OCI-LY7 (cell line): ENCODE data around the gene VPS8.

ENCODE experiments used
- CTCF ChIP-seq: fragments of 200-600 bp; sonication (generic); conservative IDR thresholded peaks from 2 replicates; pipeline ENCODE4 v1.5.1; 2014; ENCODE audit warnings: mild to moderate bottlenecking, antibody characterized with exemption, low read length, moderate library complexity, mixed read lengths
- EZH2phosphoT487 ChIP-seq: fragments of 200-600 bp; sonication (generic); IDR thresholded peaks from 2 replicates; pipeline ENCODE4 v1.6.1; 2018; ENCODE audit warnings: low read depth, borderline replicate concordance, mild to moderate bottlenecking, mixed run types, antibody characterized with exemption, low read length, moderate library complexity, mixed read lengths

DNA sequence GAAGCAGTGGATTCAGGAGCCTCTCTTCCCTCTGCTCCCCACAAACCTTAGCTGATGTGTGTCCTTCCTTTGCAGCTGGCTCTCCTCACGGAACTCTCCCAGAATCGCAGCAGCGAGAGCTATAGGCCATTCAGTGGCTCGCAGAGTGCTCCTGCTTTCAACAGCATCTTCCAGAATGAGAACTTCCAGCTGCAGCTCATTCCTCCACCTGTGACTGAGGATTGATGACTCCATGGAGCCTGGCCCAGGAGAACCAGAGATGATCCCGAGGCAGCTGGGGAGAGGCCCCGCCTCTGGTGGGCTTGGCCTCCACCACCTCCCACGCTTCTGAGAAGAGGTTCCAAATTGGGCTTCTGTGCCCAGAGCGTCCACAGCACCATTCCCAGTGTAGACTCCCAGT, 239.8 kb downstream of the VPS8 start:
- TF ChIP-seq CTCF, result no peak
- no peak for TF ChIP-seq EZH2phosphoT487
